OCI-LY7 (cell line): ENCODE measurements around the gene AOX1. TPM values are rescaled to one million over a fixed set of nuclear protein-coding genes. Genes with fewer than 3 reads are reported as not detected.
"Not testable (repeated sequence)": the region's sequence is repeated elsewhere in the genome, so short reads cannot be mapped to it uniquely, and the experiment has no call there.

Experiments
- BruUV-seq: library from RNA; stranded (reverse); fragments of 400-500 nt; replicated peaks from 2 replicates; lab custom pipeline; 2021; lab: Mats Ljungman, UMichigan
- CTCF ChIA-PET: fragments of 300-600 bp; sonication (Branson Sonifier 250); formaldehyde crosslinking; loops from one replicate; lab custom pipeline; 2022; ENCODE audit warnings: antibody characterized with exemption; ENCODE audit not compliant: unreplicated experiment; lab: Charles Lee
- POLR2A ChIA-PET: fragments of 300-600 bp; sonication (Branson Sonifier 250); formaldehyde crosslinking; loops from one replicate; lab custom pipeline; 2022; ENCODE audit warnings: antibody characterized with exemption; lab: Charles Lee
- DNase-seq: peaks from one replicate; pipeline ENCODE4 v3.0.0-alpha.2; 2015; ENCODE audit warnings: low spot score
- H2AFZ ChIP-seq: fragments of 200-600 bp; sonication (generic), shearing (Covaris generic); 2 replicates; pipeline ENCODE4 v1.6.1; 2014; ENCODE audit warnings: mild to moderate bottlenecking, antibody characterized with exemption, low read length, moderate library complexity
- H3K27ac ChIP-seq: fragments of 200-600 bp; sonication (generic); 2 replicates; pipeline ENCODE4 v1.5.1; 2014; ENCODE audit warnings: mixed run types, low read depth, mild to moderate bottlenecking, moderate library complexity, low read length, inconsistent platforms; ENCODE audit not compliant: poor library complexity, severe bottlenecking
- H3K36me3 ChIP-seq: fragments of 200-600 bp; sonication (generic); 2 replicates; pipeline ENCODE4 v1.6.1; 2014; ENCODE audit warnings: mild to moderate bottlenecking, antibody characterized with exemption, low read length, moderate library complexity, mixed read lengths; ENCODE audit not compliant: insufficient read depth
- H3K4me1 ChIP-seq: fragments of 200-600 bp; sonication (generic); 2 replicates; pipeline ENCODE4 v1.5.1; 2014; ENCODE audit warnings: mild to moderate bottlenecking, low read length; ENCODE audit not compliant: insufficient read depth, poor library complexity, severe bottlenecking
- H3K4me2 ChIP-seq: fragments of 200-600 bp; sonication (generic); 2 replicates; pipeline ENCODE4 v1.6.1; 2014; ENCODE audit warnings: mild to moderate bottlenecking, low read length
- H3K4me3 ChIP-seq: fragments of 200-600 bp; sonication (generic); 2 replicates; pipeline ENCODE4 v1.5.1; 2014; ENCODE audit warnings: mild to moderate bottlenecking, low read depth, low read length; ENCODE audit not compliant: poor library complexity, severe bottlenecking
- H3K79me2 ChIP-seq: fragments of 200-600 bp; sonication (generic); 2 replicates; pipeline ENCODE4 v1.6.1; 2016; ENCODE audit warnings: low read depth, mild to moderate bottlenecking, low read length, moderate library complexity, mixed read lengths; ENCODE audit not compliant: insufficient read depth
- H3K9me2 ChIP-seq: fragments of 200-600 bp; sonication (generic); 2 replicates; pipeline ENCODE4 v1.6.1; 2016; ENCODE audit warnings: mild to moderate bottlenecking, low read length, mixed read lengths; ENCODE audit not compliant: insufficient read depth
- H3K9me3 ChIP-seq: fragments of 200-600 bp; sonication (generic); 2 replicates; pipeline ENCODE4 v1.6.1; 2014; ENCODE audit warnings: mild to moderate bottlenecking, mixed run types, low read length, mixed read lengths
- H4K20me1 ChIP-seq: fragments of 200-600 bp; sonication (generic); 2 replicates; pipeline ENCODE4 v1.6.1; 2014; ENCODE audit warnings: mild to moderate bottlenecking, antibody characterized with exemption, low read length, moderate library complexity, mixed read lengths; ENCODE audit not compliant: insufficient read depth
- CTCF ChIP-seq: fragments of 200-600 bp; sonication (generic); conservative IDR thresholded peaks from 2 replicates; pipeline ENCODE4 v1.5.1; 2014; ENCODE audit warnings: mild to moderate bottlenecking, antibody characterized with exemption, low read length, moderate library complexity, mixed read lengths
- EZH2phosphoT487 ChIP-seq: fragments of 200-600 bp; sonication (generic); IDR thresholded peaks from 2 replicates; pipeline ENCODE4 v1.6.1; 2018; ENCODE audit warnings: low read depth, borderline replicate concordance, mild to moderate bottlenecking, mixed run types, antibody characterized with exemption, low read length, moderate library complexity, mixed read lengths
- intact Hi-C: fragments of 100-400 bp; cut with micrococcal nuclease; formaldehyde crosslinking; loops from one replicate; pipeline ENCODE4 v1.10.0; 2022; ENCODE audit not compliant: unreplicated experiment
- total RNA-seq, 2 experiments: library from RNA; depleted of rRNA in 1 of 2; stranded (reverse); fragments of >200 nt in 1 of 2; shearing (Covaris generic) in 1 of 2; gene quantifications; 2 replicates each; pipeline ENCODE4 v1.2.3, GENCODE V29; 2014 to 2022

AOX1 gene
- total RNA-seq, 2 experiments from 2014 or later: 0.06 TPM; not detected in 1

GRCh38 chr2:200637901-200638300, 52.1 kb downstream of the AOX1 start:
- Histone ChIP-seq H3K79me2 (no peaks in the 10 kb centered on the region), H3K27ac (no peak overlapping the region), H4K20me1 (no peaks in the 10 kb centered on the region), H3K4me1 (no peaks in the 10 kb centered on the region), H3K9me3 (no peaks in the 10 kb centered on the region), H3K4me2 (no peak overlapping the region), H3K9me2 (no peaks in the 10 kb centered on the region), H3K36me3 (no peaks in the 10 kb centered on the region), H3K4me3 (no peak overlapping the region), H2AFZ (no peak overlapping the region)
- ChIA-PET CTCF (no interaction called here), POLR2A (no interaction called here)
- no peak for TF ChIP-seq CTCF
- no peak for TF ChIP-seq EZH2phosphoT487
- no TSS peak for BruUV-seq
- no peak for DNase-seq
- intact Hi-C loops: no loop called here

- Histone ChIP-seq H3K4me2 (no peak overlapping the region), H3K4me1 (no peaks in the 10 kb centered on the region), H3K27ac (no peak overlapping the region), H2AFZ (no peak overlapping the region), H3K36me3 (no peaks in the 10 kb centered on the region), H3K9me3 (no peaks in the 10 kb centered on the region), H3K9me2 (no peaks in the 10 kb centered on the region), H3K79me2 (no peaks in the 10 kb centered on the region), H3K4me3 (no peak overlapping the region), H4K20me1 (no peaks in the 10 kb centered on the region)
- intact Hi-C loops: no loop called here
- POLR2A ChIA-PET: no interaction called here
- DNase-seq: no peak
- TF ChIP-seq CTCF: no peak
- TF ChIP-seq EZH2phosphoT487: no peak
- no TSS peak for BruUV-seq
- CTCF ChIA-PET: no interaction called here
Measured at GRCh38 chr2:200640176-200640575, 54.4 kb downstream of the AOX1 start.

- TF ChIP-seq EZH2phosphoT487 (no peak), CTCF (no peak)
- no peaks in the 10 kb centered on the region for H3K36me3 ChIP-seq
- no peaks in the 10 kb centered on the region for H3K9me2 ChIP-seq
- H3K4me1 ChIP-seq: no peaks in the 10 kb centered on the region
- BruUV-seq: no TSS peak
- H3K4me2 ChIP-seq: no peak overlapping the region
- no peak overlapping the region for H3K4me3 ChIP-seq
- H2AFZ ChIP-seq: no peak overlapping the region
- H3K79me2 ChIP-seq: no peaks in the 10 kb centered on the region
- intact Hi-C loops: no loop called here
- DNase-seq: no peak
- no peak overlapping the region for H3K27ac ChIP-seq
- POLR2A ChIA-PET: no interaction called here
- CTCF ChIA-PET: no interaction called here
- H3K9me3 ChIP-seq: no peaks in the 10 kb centered on the region
- no peaks in the 10 kb centered on the region for H4K20me1 ChIP-seq
Measured at GRCh38 chr2:200640901-200641300, 55.1 kb downstream of the AOX1 start.

- BruUV-seq, CTCF ChIA-PET, H3K9me3 ChIP-seq, H4K20me1 ChIP-seq, H3K9me2 ChIP-seq, H3K36me3 ChIP-seq, DNase-seq, H3K27ac ChIP-seq, H2AFZ ChIP-seq, H3K4me1 ChIP-seq, H3K79me2 ChIP-seq, intact Hi-C loops, H3K4me2 ChIP-seq, H3K4me3 ChIP-seq: not testable (repeated sequence)
- POLR2A ChIA-PET: interaction anchor here (0.5 to 1.0 kb wide), 3 partner anchors 10 to 846 kb away, joined by 3 read pairs; no protein-coding TSS in a partner anchor
Measured at GRCh38 chr2:200648518-200649281, 62.9 kb downstream of the AOX1 start.
